Lung (tissue), 12 donors: Measurements from ENCODE around the gene IGF2. TPM values are rescaled to one million over a fixed set of nuclear protein-coding genes. Genes with fewer than 3 reads are reported as not detected.

ENCODE experiments used
- ATAC-seq: fragments of 200-7000 bp; cut with Tn5 transposase; one replicate; pipeline ENCODE4 v1.9.1; 2020; ENCODE audit warnings: moderate number of reproducible peaks; ENCODE audit not compliant: insufficient read depth, low FRiP score
- DNase-seq, 3 donors: peaks; one replicate each; pipeline ENCODE4 v3.0.0-alpha.2; 2013 to 2017
- H3K27ac ChIP-seq, 2 donors: one replicate each; pipeline ENCODE4 v1.5.1; 2013; ENCODE audit warnings: mild to moderate bottlenecking in 2 of 2, moderate library complexity in 2 of 2, control low read depth in 1 of 2, inconsistent platforms in 1 of 2, low read depth in 1 of 2, low read length in 1 of 2
- H3K27me3 ChIP-seq, 3 donors: one replicate each; pipeline ENCODE4 v1.5.1; 2013; ENCODE audit warnings: low read length in 2 of 3; ENCODE audit not compliant: control insufficient read depth in 3 of 3, insufficient read depth in 3 of 3
- H3K36me3 ChIP-seq, 4 donors: one replicate each; pipeline ENCODE4 v1.5.1; 2013; ENCODE audit warnings: low read length in 4 of 4, mild to moderate bottlenecking in 1 of 4, moderate library complexity in 1 of 4; ENCODE audit not compliant: control insufficient read depth in 4 of 4, insufficient read depth in 4 of 4
- H3K4me1 ChIP-seq, 5 donors: one replicate each; pipeline ENCODE4 v1.5.1; 2013; ENCODE audit warnings: low read length in 5 of 5, mild to moderate bottlenecking in 2 of 5, moderate library complexity in 1 of 5; ENCODE audit not compliant: control insufficient read depth in 5 of 5, insufficient read depth in 5 of 5
- H3K4me3 ChIP-seq: one replicate; pipeline ENCODE4 v1.5.1; 2013; ENCODE audit warnings: mild to moderate bottlenecking, control low read depth, moderate library complexity
- H3K9ac ChIP-seq, 2 donors: one replicate each; pipeline ENCODE4 v1.5.1; 2013; ENCODE audit warnings: low read length in 2 of 2, control low read depth in 1 of 2; ENCODE audit not compliant: insufficient read depth in 1 of 2
- H3K9me3 ChIP-seq, 4 donors: one replicate each; pipeline ENCODE4 v1.5.1; 2013; ENCODE audit warnings: low read length in 3 of 4, mild to moderate bottlenecking in 1 of 4, moderate library complexity in 1 of 4; ENCODE audit not compliant: control insufficient read depth in 4 of 4, insufficient read depth in 3 of 4
- WGBS, 2 donors: extraction: QIAGEN DNeasy Blood & Tissue Kit; methylation state at CpG; one replicate each; pipeline ENCODE4 v1.1.7; 2013; 5-methylcytosine and 5-hydroxymethylcytosine counted together
- polyA plus RNA-seq, 2 donors: library from polyadenylated mRNA; stranded (reverse); fragments of 200-250 nt; gene quantifications; one replicate each; pipeline ENCODE4 v1.2.1, GENCODE V29; 2013
- total RNA-seq, 2 donors: library from RNA; depleted of rRNA in 1 of 2; stranded (reverse); fragments of >200 nt in 1 of 2; gene quantifications; one replicate each; pipeline ENCODE4 v1.2.1, GENCODE V29; 2014 to 2021
- TF ChIP-seq, protein P1 (sequence below): IDR thresholded peaks from 2 replicates; pipeline ENCODE4 v1.5.1; 2012; ENCODE audit warnings: mild to moderate bottlenecking; ENCODE audit errors: control extremely low read depth, extremely low read depth
- donor health status: control.
- donor health status: control.
- donor health status: Bipolar disorder and iron deficiency.
- donor health status: healthy.
- donor health status: DM: yes; HTN: yes; CAD: no.

The IGF2 gene
- total and polyA plus RNA-seq, 4 donors, result 2.9 to 87.7 (median 15.6) TPM

DNA sequence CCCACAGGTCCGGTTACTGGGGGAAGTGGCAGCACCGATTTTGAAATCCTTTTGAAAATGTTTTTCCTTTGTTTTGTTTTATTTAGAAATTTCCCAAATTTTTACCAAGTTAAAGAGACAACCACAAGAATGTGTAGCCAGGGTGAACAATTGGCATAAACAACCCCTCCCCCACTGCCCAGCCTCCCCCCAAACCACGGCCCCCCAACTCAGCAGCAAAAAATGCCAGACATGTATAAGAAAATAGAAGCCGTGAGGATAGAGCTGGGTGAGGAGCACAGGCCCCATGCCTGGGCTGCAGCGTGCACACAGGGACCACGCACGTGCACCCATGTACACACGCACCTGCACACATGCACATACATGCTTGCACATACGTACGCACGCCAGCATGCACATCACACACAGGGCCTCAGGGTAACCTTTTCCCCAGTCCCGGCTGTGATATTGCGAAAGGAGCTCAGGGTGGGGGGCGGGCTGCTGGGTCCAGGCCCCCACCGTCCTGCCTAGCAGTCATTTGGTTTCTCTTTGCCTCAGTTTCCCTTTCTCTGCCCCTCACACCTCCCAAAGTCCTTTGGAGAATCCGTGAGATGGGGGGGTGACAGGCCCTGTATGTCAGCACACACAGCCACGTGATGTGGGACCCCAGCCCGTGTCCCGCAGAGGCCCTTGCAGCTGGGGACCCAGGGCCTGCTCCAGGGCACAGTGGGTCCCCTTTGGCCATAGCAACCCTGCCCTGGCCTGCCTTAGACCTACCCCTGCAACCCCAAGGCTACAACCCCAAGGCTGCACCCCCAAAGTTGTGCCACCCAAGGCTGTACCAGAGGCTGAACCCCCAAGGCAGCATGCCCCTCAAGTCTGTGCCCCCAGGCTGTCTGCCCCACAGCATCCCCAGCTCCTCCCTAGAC lies 42.9 kb downstream of the IGF2 start:
- Histone ChIP-seq H3K27me3 (no peaks in the 10 kb centered on the region), H3K4me3 (no peak overlapping the region), H3K9ac (no peak overlapping the region), H3K36me3 (no peaks in the 10 kb centered on the region), H3K27ac (peak overlapping the region; percentile 15 to 47), H3K4me1 (peaks cover 3 to 33% (median 19%) of the 10 kb centered on the region in 5 donors), H3K9me3 (peaks cover 0 to 2% (median 0%) of the 10 kb centered on the region in 4 donors)
- no peak for ATAC-seq
- DNase-seq, result peak in 1 of 3 donors; percentile 11
- 89 to 90% methylated on average over 19 of the region's 19 CpGs for WGBS, 2 donors
- TF ChIP-seq, protein P1, sequence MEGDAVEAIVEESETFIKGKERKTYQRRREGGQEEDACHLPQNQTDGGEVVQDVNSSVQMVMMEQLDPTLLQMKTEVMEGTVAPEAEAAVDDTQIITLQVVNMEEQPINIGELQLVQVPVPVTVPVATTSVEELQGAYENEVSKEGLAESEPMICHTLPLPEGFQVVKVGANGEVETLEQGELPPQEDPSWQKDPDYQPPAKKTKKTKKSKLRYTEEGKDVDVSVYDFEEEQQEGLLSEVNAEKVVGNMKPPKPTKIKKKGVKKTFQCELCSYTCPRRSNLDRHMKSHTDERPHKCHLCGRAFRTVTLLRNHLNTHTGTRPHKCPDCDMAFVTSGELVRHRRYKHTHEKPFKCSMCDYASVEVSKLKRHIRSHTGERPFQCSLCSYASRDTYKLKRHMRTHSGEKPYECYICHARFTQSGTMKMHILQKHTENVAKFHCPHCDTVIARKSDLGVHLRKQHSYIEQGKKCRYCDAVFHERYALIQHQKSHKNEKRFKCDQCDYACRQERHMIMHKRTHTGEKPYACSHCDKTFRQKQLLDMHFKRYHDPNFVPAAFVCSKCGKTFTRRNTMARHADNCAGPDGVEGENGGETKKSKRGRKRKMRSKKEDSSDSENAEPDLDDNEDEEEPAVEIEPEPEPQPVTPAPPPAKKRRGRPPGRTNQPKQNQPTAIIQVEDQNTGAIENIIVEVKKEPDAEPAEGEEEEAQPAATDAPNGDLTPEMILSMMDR, result no peak

DNA sequence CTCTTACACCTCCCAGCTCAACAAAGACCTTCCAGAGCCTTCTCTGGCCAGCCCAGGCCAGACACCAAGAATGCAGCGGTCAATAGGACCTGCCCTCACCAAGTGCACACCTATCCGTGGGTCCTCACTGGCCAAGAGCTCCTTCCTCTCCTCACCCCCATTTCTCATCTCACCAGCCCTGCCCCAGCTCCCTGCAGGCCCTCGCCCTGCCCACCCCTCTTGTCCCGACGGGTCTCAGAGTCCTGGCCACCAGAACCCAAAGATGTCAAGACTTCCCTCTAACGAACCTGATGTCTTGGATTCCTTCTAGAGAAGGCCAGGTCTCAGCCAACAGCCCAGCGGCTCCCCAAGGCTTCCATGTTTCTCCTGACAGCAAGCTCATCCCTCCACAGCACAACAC lies 43.6 kb downstream of the IGF2 start:
- 89 to 91% methylated on average over 7 of the region's 7 CpGs for WGBS, 2 donors
- DNase-seq (peak in 1 of 3 donors; percentile 6), ATAC-seq (no peak)

DNA sequence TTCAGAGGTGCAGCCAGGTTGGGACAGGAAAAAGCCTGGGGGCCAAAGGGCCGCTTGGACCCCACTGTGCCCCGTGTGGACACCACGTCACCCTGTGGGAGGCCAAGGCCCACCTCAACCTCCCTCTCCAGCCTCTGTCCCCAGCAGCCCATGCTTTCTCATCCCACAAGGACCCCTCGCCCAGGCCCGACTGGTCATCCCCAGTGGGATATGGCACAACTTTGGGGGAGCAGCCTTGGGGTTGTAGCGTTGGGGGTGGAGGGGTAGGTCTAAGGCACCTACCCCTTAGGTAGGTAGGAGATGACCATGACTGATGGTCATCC lies 44.0 kb downstream of the IGF2 start:
- ATAC-seq, result no peak
- WGBS, 2 donors, result 95 to 98% methylated on average over 6 of the region's 6 CpGs
- H3K4me1 ChIP-seq, result peaks cover 3 to 33% (median 15%) of the 10 kb centered on the region in 5 donors
- H3K36me3 ChIP-seq, result no peaks in the 10 kb centered on the region
- no peaks in the 10 kb centered on the region for H3K27me3 ChIP-seq
- H3K9me3 ChIP-seq, result peaks cover 0 to 2% (median 0%) of the 10 kb centered on the region in 4 donors
- no peak overlapping the region for H3K9ac ChIP-seq
- TF ChIP-seq, protein P1, result no peak
- H3K4me3 ChIP-seq, result no peak overlapping the region
- H3K27ac ChIP-seq, result no peak overlapping the region
- DNase-seq, result peak in 1 of 3 donors; percentile 4

More for the DNA sequence above, 43.6 kb downstream of the IGF2 start:
- Histone ChIP-seq H3K4me1 (peaks cover 3 to 33% (median 17%) of the 10 kb centered on the region in 5 donors), H3K27ac (no peak overlapping the region), H3K9me3 (peaks cover 0 to 2% (median 0%) of the 10 kb centered on the region in 4 donors), H3K36me3 (no peaks in the 10 kb centered on the region), H3K27me3 (no peaks in the 10 kb centered on the region), H3K9ac (no peak overlapping the region), H3K4me3 (no peak overlapping the region)
- TF ChIP-seq, protein P1, result no peak
